Right lobe of liver (tissue), 6 donors: ENCODE measurements around the gene CHMP2A. TPM values are rescaled to one million over a fixed set of nuclear protein-coding genes. Genes with fewer than 3 reads are reported as not detected.
A peak's percentile ranks its signal among the peaks of the same experiment; 100 is the strongest.

Experiments used
- ATAC-seq, 4 donors: fragments of 200-7000 bp; cut with Tn5 transposase; one replicate each; pipeline ENCODE4 v1.9.1; 2020; ENCODE audit warnings: mild to moderate bottlenecking in 4 of 4, moderate library complexity in 4 of 4
- DNase-seq, 3 donors: peaks; one replicate each; pipeline ENCODE4 v3.0.0-alpha.2; 2020
- H3K27ac ChIP-seq, 3 donors: fragments of 200-600 bp; one replicate each; pipeline ENCODE4 v1.8.0; 2022
- H3K27me3 ChIP-seq, 2 donors: fragments of 200-600 bp; one replicate each; pipeline ENCODE4 v1.8.0; 2022
- H3K36me3 ChIP-seq, 4 donors: fragments of 200-600 bp; sonication (generic) in 1 of 4; one replicate each; pipeline versions ENCODE4 v1.5.1 to v1.8.0; 2017 to 2022; ENCODE audit warnings: control low read depth in 1 of 4
- H3K4me1 ChIP-seq, 4 donors: fragments of 200-600 bp; sonication (generic) in 1 of 4; one replicate each; pipeline versions ENCODE4 v1.5.1 to v1.8.0; 2017 to 2022; ENCODE audit warnings: control low read depth in 1 of 4
- H3K4me3 ChIP-seq, 3 donors: fragments of 200-600 bp; one replicate each; pipeline ENCODE4 v1.8.0; 2022
- H3K9me3 ChIP-seq, 4 donors: fragments of 200-600 bp; sonication (generic) in 1 of 4; one replicate each; pipeline versions ENCODE4 v1.5.1 to v1.8.0; 2017 to 2022; ENCODE audit warnings: control low read depth in 1 of 4
- CTCF ChIP-seq, 4 donors: fragments of 200-600 bp in 3 of 4; fragments of 450-650 bp in 1 of 4; IDR thresholded peaks; one replicate each; pipeline versions ENCODE4 v1.5.1 to v1.8.0; 2016 to 2022; ENCODE audit warnings: antibody characterized with exemption in 4 of 4, mild to moderate bottlenecking in 2 of 4
- POLR2A ChIP-seq: fragments of 450-650 bp; IDR thresholded peaks from one replicate; pipeline ENCODE4 v1.6.1; 2017; ENCODE audit warnings: antibody characterized with exemption, mild to moderate bottlenecking
- WGBS: methylation state at CpG from one replicate; pipeline ENCODE4 v1.1.6; 2018; ENCODE audit warnings: low coverage, low lambda C conversion rate; ENCODE audit not compliant: insufficient coverage; ENCODE audit errors: missing lambda C conversion rate; 5-methylcytosine and 5-hydroxymethylcytosine counted together
- intact Hi-C, 2 donors: fragments of 100-400 bp; cut with DNase I; formaldehyde crosslinking; loops; one replicate each; pipeline versions ENCODE4 v1.11.2 to v1.14.1; 2022
- total RNA-seq, 6 experiments: library from RNA; depleted of rRNA in 2 of 6; stranded (reverse); fragments of >200 nt in 2 of 6; fragmentation: NEBNext Ultra II Directional in 3 of 6; extraction: Animal tissue kit (Norgen Biotek cat#: 25700) in 3 of 6; gene quantifications; one replicate each; pipeline versions ENCODE4 v1.1.0 to v1.2.4, GENCODE V29; 2016 to 2023
- donor health status: DM: no; HTN: yes; CAD: no.
- donor health status: DM: no; HTN: no; CAD: no.
- donor health status: DM: no; HTN: no; CAD: no.
- donor health status: DM: no; HTN: yes; CAD: no.
- donor health status: DM: no; HTN: yes; CAD: no.

CHMP2A gene
- total RNA-seq, 6 experiments from 2014 or later: 62.1 to 90.9 (median 70.7) TPM

DNA sequence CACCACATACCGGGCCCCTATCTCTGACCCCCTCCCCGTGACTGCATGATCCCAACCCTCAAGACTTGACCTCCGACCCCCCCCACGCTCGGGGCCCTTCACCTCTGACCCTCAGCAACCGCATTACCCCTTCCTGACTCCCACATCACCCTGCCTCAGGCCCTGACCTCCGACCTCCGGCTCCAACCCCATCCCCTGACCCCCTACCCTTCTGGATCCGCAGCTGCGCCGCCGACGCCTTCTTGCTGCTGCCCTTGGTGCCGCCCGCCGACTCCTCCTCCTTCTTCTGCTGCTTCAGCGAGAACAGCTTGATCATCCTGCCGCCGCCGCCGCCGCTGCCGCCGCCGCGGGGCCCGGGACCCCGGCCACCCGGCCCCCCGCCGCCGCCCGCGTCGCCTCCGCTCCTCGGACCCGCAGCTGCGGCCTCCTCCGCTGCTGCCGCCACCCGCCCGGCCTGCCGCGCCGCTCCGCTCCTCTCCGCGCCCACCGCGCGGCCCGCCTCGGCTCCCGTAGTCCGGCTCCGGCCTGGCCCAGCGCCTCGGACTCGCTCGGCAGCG lies 3.2 kb upstream of the CHMP2A start, which contains the start of gene UBE2M:
Gene UBE2M (minus strand): TSS at position 546 of the 557 bp plus-strand sequence. CDS start 230 bp downstream, at position 316.
- Histone ChIP-seq H3K4me3 (peak within 1 kb of the TSS; percentile 72 to 95 (median 89)), H3K27me3 (no peaks in the 10 kb centered on the region), H3K9me3 (no peaks in the 10 kb centered on the region), H3K36me3 (peaks cover 0 to 16% (median 2%) of the 10 kb centered on the region in 4 donors), H3K4me1 (peaks cover 0 to 46% (median 13%) of the 10 kb centered on the region in 4 donors), H3K27ac (peak within 1 kb of the TSS; percentile 98 to 100 (median 99))
- intact Hi-C loops: no loop called here
- WGBS: 2% methylated on average over 35 of the region's 62 CpGs
- ATAC-seq (no peak), DNase-seq (peak; percentile 70 to 82 (median 72))
- no peak for TF ChIP-seq CTCF (IDR thresholded peaks at IDR 0.05)
- no peak for TF ChIP-seq POLR2A

- 7% methylated on average over 8 of the region's 12 CpGs for WGBS
- no peak for DNase-seq
- H3K4me1 ChIP-seq: peaks cover 0 to 39% (median 9%) of the 10 kb centered on the region in 4 donors
- intact Hi-C loops: no loop called here
- H3K27me3 ChIP-seq: no peaks in the 10 kb centered on the region
- H3K9me3 ChIP-seq: no peaks in the 10 kb centered on the region
- ATAC-seq: no peak
- peak overlapping the region; percentile 60 to 95 (median 89) for H3K4me3 ChIP-seq
- H3K36me3 ChIP-seq: peaks cover 0 to 20% (median 2%) of the 10 kb centered on the region in 4 donors
- peak overlapping the region; percentile 40 to 100 (median 98) for H3K27ac ChIP-seq
- TF ChIP-seq CTCF (IDR thresholded peaks at IDR 0.05) (no peak), POLR2A (no peak)
Measured at GRCh38 chr19:58557221-58558065, 2.5 kb upstream of the CHMP2A start.

- no peak for DNase-seq
Measured at GRCh38 chr19:58556622-58557220, 1.8 kb upstream of the CHMP2A start.

More at GRCh38 chr19:58556622-58557220, 1.8 kb upstream of the CHMP2A start:
- peaks cover 0 to 32% (median 6%) of the 10 kb centered on the region in 4 donors for H3K4me1 ChIP-seq
- WGBS: 29% methylated on average over 6 of the region's 10 CpGs
- H3K27ac ChIP-seq: no peak overlapping the region
- intact Hi-C loops: no loop called here
- H3K36me3 ChIP-seq: peaks cover 0 to 27% (median 3%) of the 10 kb centered on the region in 4 donors
- H3K4me3 ChIP-seq: peak overlapping the region in 1 of 3 donors; percentile 95
- no peaks in the 10 kb centered on the region for H3K9me3 ChIP-seq
- H3K27me3 ChIP-seq: no peaks in the 10 kb centered on the region
- ATAC-seq: no peak
- no peak for TF ChIP-seq CTCF (IDR thresholded peaks at IDR 0.05)
- no peak for TF ChIP-seq POLR2A
